Heart right ventricle (tissue), 16 donors: ENCODE results near the gene NACC2. TPM values are rescaled to one million over a fixed set of nuclear protein-coding genes. Genes with fewer than 3 reads are reported as not detected.

Experiments
- ATAC-seq, 8 donors: fragments of 200-7000 bp; cut with Tn5 transposase; one replicate each; pipeline ENCODE4 v1.9.1; 2020; ENCODE audit warnings: mild to moderate bottlenecking in 8 of 8, moderate library complexity in 8 of 8, moderate number of reproducible peaks in 1 of 8
- DNase-seq, 2 donors: peaks; one replicate each; pipeline ENCODE4 v3.0.0-alpha.2; 2020
- H3K27ac ChIP-seq, 10 donors: fragments of 200-600 bp; sonication (generic) in 2 of 10; one replicate each; pipeline versions ENCODE4 v1.5.0 to v1.8.0; 2020 to 2022; ENCODE audit warnings: mild to moderate bottlenecking in 3 of 10
- H3K27me3 ChIP-seq, 7 donors: fragments of 200-600 bp; one replicate each; pipeline ENCODE4 v1.8.0; 2021 to 2022; ENCODE audit warnings: mild to moderate bottlenecking in 2 of 7
- H3K36me3 ChIP-seq, 9 donors: fragments of 200-600 bp; sonication (generic) in 1 of 9; one replicate each; pipeline versions ENCODE4 v1.5.0 to v1.8.0; 2020 to 2022; ENCODE audit warnings: mild to moderate bottlenecking in 2 of 9
- H3K4me1 ChIP-seq, 9 donors: fragments of 200-600 bp; sonication (generic) in 1 of 9; one replicate each; pipeline versions ENCODE4 v1.5.0 to v1.8.0; 2020 to 2022; ENCODE audit warnings: mild to moderate bottlenecking in 4 of 9
- H3K4me3 ChIP-seq, 10 donors: fragments of 200-600 bp; sonication (generic) in 2 of 10; one replicate each; pipeline versions ENCODE4 v1.5.0 to v1.8.0; 2020 to 2022; ENCODE audit warnings: mild to moderate bottlenecking in 7 of 10, moderate library complexity in 2 of 10
- H3K9me3 ChIP-seq, 11 donors: fragments of 200-600 bp in 10 of 11; sonication (generic) in 2 of 11; one replicate each; pipeline versions ENCODE4 v1.5.0 to v1.8.0; 2013 to 2022; ENCODE audit warnings: mild to moderate bottlenecking in 2 of 11, control low read depth in 1 of 11, moderate library complexity in 1 of 11
- WGBS, 2 donors: extraction: QIAGEN DNeasy Blood & Tissue Kit; methylation state at CpG; one replicate each; pipeline ENCODE4 v1.1.7; 2013; ENCODE audit warnings: inconsistent platforms in 1 of 2; 5-methylcytosine and 5-hydroxymethylcytosine counted together
- intact Hi-C, 10 donors: fragments of 100-400 bp; cut with DNase I; formaldehyde crosslinking; loops; one replicate each; pipeline versions ENCODE4 v1.11.1 to v1.14.2; 2022
- polyA plus RNA-seq, 2 donors: library from polyadenylated mRNA; stranded (reverse); fragments of 200-250 nt; gene quantifications; one replicate each; pipeline ENCODE4 v1.2.3, GENCODE V29; 2013
- total RNA-seq, 10 donors: library from RNA; stranded (reverse); fragmentation: NEBNext Ultra II Directional in 3 of 10; extraction: Animal tissue kit (Norgen Biotek cat#: 25700) in 3 of 10; gene quantifications; one replicate each; pipeline versions ENCODE4 v1.2.1 to v1.2.4, GENCODE V29; 2021 to 2023
- TF ChIP-seq, protein P1 (sequence below), 9 donors: fragments of 200-600 bp; sonication (generic) in 2 of 9; IDR thresholded peaks; one replicate each; pipeline versions ENCODE4 v1.5.0 to v1.8.0; 2021 to 2022; ENCODE audit warnings: antibody characterized with exemption in 9 of 9, mild to moderate bottlenecking in 5 of 9, moderate library complexity in 1 of 9
- donor health status: Arrhythmogenic right ventricular cardiomyopathy.
- donor health status: ischemic (EF 13 %, LVEDD 7.1; RV severe dilation, severe dysfunction).
- donor health status: healthy with polysubstance abuse.
- donor health status: DM: no; HTN: yes; CAD: no.
- donor health status: DM: no; HTN: no; CAD: no.
- donor health status: ischemic (EF 25% LVEDD 6.9; RV normal size, moderate dysfunction).
- donor health status: ischemic (EF 25% LVEDD 5.7; RV mildly dilated, moderate dysfunction).
- donor health status: healthy.
- donor health status: DM: yes; HTN: yes; CAD: no.
- donor health status: Ischemic cardiomyopathy.
- donor health status: ischemic (EF 35%, LVEDD 5.7; RV mildly dilated, moderate dysfunction).
- donor health status: nonischemic (EF 11% LVEDD 7.7; RV severe dilation, severe dysfunction).
- donor health status: DM: yes; HTN: yes; CAD: no.
- donor health status: PGD.
- donor health status: ischemic (EF 29% LVEDD 5.4; RV normal size, mild dysfunction).
- donor health status: nonischemic (EF 23%, LVEDD 6.1; RV moderate dilation, normal function).

The NACC2 gene
- total and polyA plus RNA-seq, 12 donors: 15.6 to 55.1 (median 39.7) TPM

DNA sequence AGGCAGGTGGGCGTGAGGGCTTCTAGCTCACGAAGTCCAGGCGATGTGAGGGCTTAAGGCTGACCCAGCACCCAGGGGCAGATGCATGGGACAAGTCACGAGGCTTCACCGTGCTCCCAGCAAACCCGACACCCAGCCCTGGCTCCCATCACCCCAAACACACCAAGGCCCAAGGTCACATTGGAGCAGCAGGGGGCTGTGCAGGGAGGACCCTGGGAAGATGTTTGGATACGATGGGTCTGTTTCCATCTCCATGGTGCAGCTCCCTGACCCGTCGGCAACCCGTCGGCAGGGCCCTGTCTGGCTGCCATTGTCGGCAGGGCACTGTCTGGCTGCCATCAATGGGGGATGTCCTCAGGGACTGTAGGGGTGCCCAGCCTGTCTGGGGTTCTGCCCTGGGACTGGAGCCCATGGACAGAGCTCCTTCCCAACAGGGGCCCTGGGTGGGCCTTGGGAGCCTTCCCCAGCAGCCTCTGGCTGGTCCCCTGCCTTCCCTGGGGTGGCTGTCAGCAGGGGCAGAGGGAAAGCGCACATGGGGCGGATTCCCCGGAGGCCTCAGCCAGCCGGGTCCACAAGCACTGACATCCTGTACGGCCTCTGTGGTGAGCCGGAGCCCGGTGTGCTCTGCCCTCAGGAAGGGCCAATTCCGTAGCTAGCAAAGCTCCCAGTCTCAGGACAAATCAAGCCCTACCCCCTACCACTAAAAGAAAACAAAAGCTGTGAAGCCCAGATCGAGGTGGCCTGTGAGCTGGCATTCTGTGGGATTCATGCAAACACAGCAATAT, 47.1 kb downstream of the NACC2 start:
- H3K36me3 ChIP-seq: peaks cover 0 to 67% (median 13%) of the 10 kb centered on the region in 9 donors
- no peaks in the 10 kb centered on the region for H3K27me3 ChIP-seq
- WGBS, 2 donors: 75 to 78% methylated on average over 21 of the region's 21 CpGs
- H3K4me3 ChIP-seq: no peak overlapping the region
- H3K27ac ChIP-seq: peak overlapping the region in 4 of 10 donors; percentile 4 to 31 (median 6)
- peaks cover 15 to 85% (median 41%) of the 10 kb centered on the region in 9 donors for H3K4me1 ChIP-seq
- no peaks in the 10 kb centered on the region for H3K9me3 ChIP-seq
- DNase-seq (no peak), ATAC-seq (no peak)
- TF ChIP-seq, protein P1, sequence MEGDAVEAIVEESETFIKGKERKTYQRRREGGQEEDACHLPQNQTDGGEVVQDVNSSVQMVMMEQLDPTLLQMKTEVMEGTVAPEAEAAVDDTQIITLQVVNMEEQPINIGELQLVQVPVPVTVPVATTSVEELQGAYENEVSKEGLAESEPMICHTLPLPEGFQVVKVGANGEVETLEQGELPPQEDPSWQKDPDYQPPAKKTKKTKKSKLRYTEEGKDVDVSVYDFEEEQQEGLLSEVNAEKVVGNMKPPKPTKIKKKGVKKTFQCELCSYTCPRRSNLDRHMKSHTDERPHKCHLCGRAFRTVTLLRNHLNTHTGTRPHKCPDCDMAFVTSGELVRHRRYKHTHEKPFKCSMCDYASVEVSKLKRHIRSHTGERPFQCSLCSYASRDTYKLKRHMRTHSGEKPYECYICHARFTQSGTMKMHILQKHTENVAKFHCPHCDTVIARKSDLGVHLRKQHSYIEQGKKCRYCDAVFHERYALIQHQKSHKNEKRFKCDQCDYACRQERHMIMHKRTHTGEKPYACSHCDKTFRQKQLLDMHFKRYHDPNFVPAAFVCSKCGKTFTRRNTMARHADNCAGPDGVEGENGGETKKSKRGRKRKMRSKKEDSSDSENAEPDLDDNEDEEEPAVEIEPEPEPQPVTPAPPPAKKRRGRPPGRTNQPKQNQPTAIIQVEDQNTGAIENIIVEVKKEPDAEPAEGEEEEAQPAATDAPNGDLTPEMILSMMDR (IDR thresholded peaks at IDR 0.05): no peak
- intact Hi-C loops: loop anchor here in 1 of 10 donors (5.0 kb wide), 1 partner anchor 36 kb away; no protein-coding TSS in a partner anchor

DNA sequence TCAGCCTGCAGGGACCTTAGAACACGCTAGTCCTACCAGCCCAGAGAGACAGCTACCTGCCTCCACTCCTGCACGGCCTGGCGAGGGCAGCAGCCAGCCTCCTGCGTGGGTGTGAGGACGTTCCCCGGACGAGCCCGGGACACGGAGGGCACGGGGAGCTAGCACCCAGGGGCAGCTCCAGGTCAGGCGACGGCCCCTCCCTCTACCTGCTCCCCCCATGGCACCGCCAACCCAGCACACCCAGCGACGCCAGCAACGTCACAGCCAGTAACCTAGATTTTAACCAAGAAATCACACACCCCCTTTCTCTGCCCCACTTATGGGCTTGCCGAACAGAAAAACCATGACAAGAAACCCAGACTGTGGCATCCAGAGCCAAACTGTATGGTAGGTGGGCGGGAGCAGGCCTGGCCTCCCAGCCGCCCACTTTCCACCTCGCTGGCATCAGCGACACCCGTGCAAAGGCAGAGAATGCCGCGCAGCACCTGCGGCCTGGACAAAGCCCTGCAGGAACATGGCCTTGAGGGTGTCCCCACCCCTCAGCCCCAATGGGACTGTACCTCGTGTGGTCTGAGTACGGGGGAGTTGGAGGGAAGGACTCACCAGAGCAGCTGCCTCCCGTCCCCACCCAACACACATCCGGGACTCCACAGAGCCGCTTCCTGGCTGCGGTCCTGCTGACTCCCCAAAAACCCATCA, 47.9 kb downstream of the NACC2 start:
- 79 to 85% methylated on average over 31 of the region's 31 CpGs for whole genome bisulfite sequencing, 2 donors
- Histone ChIP-seq H3K27ac (peak overlapping the region in 4 of 10 donors; percentile 4 to 68 (median 19)), H3K4me3 (no peak overlapping the region), H3K36me3 (peaks cover 0 to 67% (median 13%) of the 10 kb centered on the region in 9 donors), H3K9me3 (no peaks in the 10 kb centered on the region), H3K4me1 (peaks cover 7 to 77% (median 33%) of the 10 kb centered on the region in 9 donors), H3K27me3 (no peaks in the 10 kb centered on the region)
- DNase-seq (no peak), ATAC-seq (peak in 2 of 8 donors; percentile 34 to 61)
- TF ChIP-seq, protein P1 (IDR thresholded peaks at IDR 0.05): no peak
- intact Hi-C loops: loop anchor here in 1 of 10 donors (5.0 kb wide), 1 partner anchor 35 kb away; no protein-coding TSS in a partner anchor

DNA sequence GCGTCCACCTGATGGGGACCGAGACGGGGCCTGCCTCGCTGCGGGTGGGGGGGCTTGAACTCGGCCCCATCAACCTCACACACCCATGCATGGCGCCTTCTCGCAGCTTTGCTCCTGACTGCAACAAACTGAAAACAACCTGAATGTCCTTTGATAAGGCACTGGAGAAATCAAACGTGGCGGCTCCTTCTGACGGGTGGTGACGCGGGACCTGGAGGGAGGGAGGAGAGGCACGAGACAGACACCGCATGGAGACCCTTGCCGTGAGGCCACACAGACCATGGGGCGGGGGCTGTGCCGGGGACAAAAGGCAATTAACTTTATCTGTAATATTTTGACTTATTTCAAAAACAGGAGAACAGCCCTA, 48.6 kb downstream of the NACC2 start:
- Histone ChIP-seq H3K27ac (peak overlapping the region in 1 of 10 donors; percentile 68), H3K9me3 (no peaks in the 10 kb centered on the region), H3K4me3 (peak overlapping the region in 1 of 10 donors; percentile 25), H3K4me1 (peaks cover 5 to 73% (median 27%) of the 10 kb centered on the region in 9 donors), H3K27me3 (no peaks in the 10 kb centered on the region), H3K36me3 (peaks cover 0 to 67% (median 13%) of the 10 kb centered on the region in 9 donors)
- ATAC-seq (no peak), DNase-seq (no peak)
- 79% methylated on average over 17 to 18 of the region's 18 CpGs for WGBS, 2 donors
- intact Hi-C loops: loop anchor here in 1 of 10 donors (5.0 kb wide), 1 partner anchor 34 kb away; no protein-coding TSS in a partner anchor
- TF ChIP-seq, protein P1 (IDR thresholded peaks at IDR 0.05): no peak
